Measurements from ENCODE around the gene HSPBAP1. TPM values are rescaled to one million over a fixed set of nuclear protein-coding genes. Genes with fewer than 3 reads are reported as not detected.
"Not testable (repeated sequence)": the region's sequence is repeated elsewhere in the genome, so short reads cannot be mapped to it uniquely, and the experiment has no call there.

Gene HSPBAP1
- total and polyA plus RNA-seq, 7 donors, result 4.8 to 24.7 (median 17.6) TPM

DNA sequence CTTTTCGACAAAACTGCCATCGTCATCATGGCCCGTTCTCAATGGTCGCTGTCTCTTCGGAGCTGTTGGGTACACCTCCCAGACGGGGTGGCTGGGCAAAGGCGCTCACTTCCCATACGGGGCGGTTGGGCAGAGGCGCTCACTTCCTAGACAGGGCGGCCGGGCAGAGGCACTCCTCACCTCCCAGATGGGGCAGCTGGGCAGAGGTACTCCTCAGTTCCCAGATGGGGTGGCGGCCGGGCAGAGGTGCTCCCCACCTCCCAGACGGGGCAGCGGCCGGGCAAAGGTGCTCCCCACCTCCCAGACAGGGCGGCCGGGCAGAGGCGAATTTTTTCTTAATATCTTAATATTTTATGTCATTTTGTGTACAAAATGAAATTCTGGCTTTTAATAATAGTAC, 68.5 kb downstream of the HSPBAP1 start:
- DNase-seq, result no peak
- H3K4me1 ChIP-seq, result no peaks in the 10 kb centered on the region
- WGBS, 3 donors, result 96 to 99% (median 97%) methylated on average over 20 of the region's 20 CpGs

GRCh38 chr3:122719273-122719921, 74.2 kb downstream of the HSPBAP1 start:
- Histone ChIP-seq H3K4me1 (no peaks in the 10 kb centered on the region), H3K27me3 (ENCODE audit: insufficient read depth in 3 of 3, low read length in 2 of 3) (no peaks in the 10 kb centered on the region), H3K36me3 (ENCODE audit: insufficient read depth in 1 of 2, low read depth in 1 of 2) (peaks cover 8 to 53% of the 10 kb centered on the region in 2 donors), H3K4me3 (no peak overlapping the region), H3K27ac (no peak overlapping the region), H3K9me3 (no peaks in the 10 kb centered on the region)
- no peak for TF ChIP-seq CTCF (IDR thresholded peaks at IDR 0.05)
- intact Hi-C loops (cut with DNase I), result no loop called here
- DNase-seq, result no peak
- no peak for ATAC-seq
- WGBS, 3 donors, result 67 to 82% (median 76%) methylated on average over 3 of the region's 3 CpGs

More for the DNA sequence above, 68.5 kb downstream of the HSPBAP1 start:
- no peak for ATAC-seq
- H3K36me3 ChIP-seq (ENCODE audit: insufficient read depth in 1 of 2, low read depth in 1 of 2), result peaks cover 0 to 5% of the 10 kb centered on the region in 2 donors
- H3K9me3 ChIP-seq, result no peaks in the 10 kb centered on the region
- no peak overlapping the region for H3K4me3 ChIP-seq
- H3K27ac ChIP-seq, result no peak overlapping the region
- intact Hi-C loops (cut with DNase I), result no loop called here
- no peak for TF ChIP-seq CTCF (IDR thresholded peaks at IDR 0.05)
- H3K27me3 ChIP-seq (ENCODE audit: insufficient read depth in 3 of 3, low read length in 2 of 3), result no peaks in the 10 kb centered on the region

DNA sequence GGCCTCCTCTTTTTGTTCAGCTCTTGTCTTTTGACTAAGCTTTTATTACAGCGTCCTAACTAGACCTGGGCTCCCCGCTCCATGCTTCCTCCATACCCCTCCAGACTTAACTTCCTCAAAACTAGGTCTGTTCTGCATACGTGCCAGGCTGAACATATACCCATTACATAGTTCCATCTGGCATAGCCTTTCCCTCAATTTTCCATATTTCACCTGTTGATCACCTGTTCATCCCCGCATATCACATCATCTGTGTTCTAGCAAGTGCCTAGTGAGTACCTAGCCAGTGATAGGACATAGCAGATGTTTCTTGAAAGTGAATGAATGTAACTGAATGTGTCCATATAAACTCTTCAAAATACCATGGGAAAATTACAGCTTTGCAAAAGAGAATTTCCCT, 77.0 kb downstream of the HSPBAP1 start:
- 91 to 93% (median 91%) methylated on average over 4 of the region's 4 CpGs for WGBS, 3 donors
- no peak for DNase-seq

GRCh38 chr3:122714273-122714672, 79.4 kb downstream of the HSPBAP1 start:
- TF ChIP-seq CTCF (IDR thresholded peaks at IDR 0.05), result no peak
- intact Hi-C loops (cut with DNase I), result no loop called here
- no peak for ATAC-seq
- H3K4me1 ChIP-seq, result no peaks in the 10 kb centered on the region
- no peak overlapping the region for H3K4me3 ChIP-seq
- no peak overlapping the region for H3K27ac ChIP-seq
- no peak for DNase-seq
- no peaks in the 10 kb centered on the region for H3K9me3 ChIP-seq
- 69 to 80% (median 75%) methylated on average over 3 of the region's 3 CpGs for WGBS, 3 donors
- no peaks in the 10 kb centered on the region for H3K27me3 ChIP-seq (ENCODE audit: insufficient read depth in 3 of 3, low read length in 2 of 3)
- H3K36me3 ChIP-seq (ENCODE audit: insufficient read depth in 1 of 2, low read depth in 1 of 2), result peaks cover 8 to 68% of the 10 kb centered on the region in 2 donors

More for the DNA sequence above, 77.0 kb downstream of the HSPBAP1 start:
- intact Hi-C loops (cut with DNase I), result no loop called here
- H3K4me3 ChIP-seq, result no peak overlapping the region
- H3K27ac ChIP-seq, result no peak overlapping the region
- H3K9me3 ChIP-seq, result no peaks in the 10 kb centered on the region
- TF ChIP-seq CTCF (IDR thresholded peaks at IDR 0.05), result no peak
- peaks cover 8 to 74% of the 10 kb centered on the region in 2 donors for H3K36me3 ChIP-seq (ENCODE audit: insufficient read depth in 1 of 2, low read depth in 1 of 2)
- no peaks in the 10 kb centered on the region for H3K4me1 ChIP-seq
- H3K27me3 ChIP-seq (ENCODE audit: insufficient read depth in 3 of 3, low read length in 2 of 3), result no peaks in the 10 kb centered on the region
- ATAC-seq, result no peak

DNA sequence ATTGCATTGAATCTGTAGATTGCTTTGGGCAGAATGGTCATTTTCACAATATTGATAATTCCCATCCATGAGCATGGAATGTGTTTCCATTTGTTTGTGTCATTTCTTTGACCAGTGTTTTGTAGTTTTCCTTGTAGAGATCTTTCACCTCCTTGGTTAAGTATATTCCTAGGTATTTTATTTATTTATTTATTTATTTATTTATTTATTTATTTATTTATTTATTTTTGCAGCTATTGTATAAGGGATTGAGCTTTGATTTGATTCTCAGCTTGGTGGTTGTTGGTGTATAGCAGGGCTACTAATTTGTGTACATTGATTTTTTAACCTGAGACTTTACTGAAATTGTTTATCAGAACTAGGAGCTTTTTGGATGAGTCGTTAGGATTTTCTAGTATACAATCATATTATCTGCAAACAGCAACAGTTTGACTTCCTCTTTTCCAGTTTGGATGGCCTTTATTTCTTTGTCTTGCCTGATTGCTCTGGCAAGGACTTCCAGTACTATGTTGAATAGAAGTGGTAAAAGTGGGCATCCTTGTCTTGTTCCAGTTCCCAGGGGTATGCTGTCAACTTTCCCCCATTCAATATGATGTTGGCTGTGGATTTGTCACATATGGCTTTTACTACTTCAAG, 82.9 kb downstream of the HSPBAP1 start:
- WGBS, 3 donors, result 92 to 93% (median 93%) methylated on average over 1 of the region's 1 CpG
- peaks cover 0 to 42% of the 10 kb centered on the region in 2 donors for H3K36me3 ChIP-seq (ENCODE audit: insufficient read depth in 1 of 2, low read depth in 1 of 2)
- H3K4me3 ChIP-seq; ATAC-seq; H3K9me3 ChIP-seq; H3K27me3 ChIP-seq (ENCODE audit: insufficient read depth in 3 of 3, low read length in 2 of 3); DNase-seq; H3K27ac ChIP-seq; H3K4me1 ChIP-seq; intact Hi-C loops (cut with DNase I): not testable (repeated sequence)

All from psoas muscle (tissue), 8 donors.